ENCODE results near the gene ZNF329.

The ZNF329 gene

DNA sequence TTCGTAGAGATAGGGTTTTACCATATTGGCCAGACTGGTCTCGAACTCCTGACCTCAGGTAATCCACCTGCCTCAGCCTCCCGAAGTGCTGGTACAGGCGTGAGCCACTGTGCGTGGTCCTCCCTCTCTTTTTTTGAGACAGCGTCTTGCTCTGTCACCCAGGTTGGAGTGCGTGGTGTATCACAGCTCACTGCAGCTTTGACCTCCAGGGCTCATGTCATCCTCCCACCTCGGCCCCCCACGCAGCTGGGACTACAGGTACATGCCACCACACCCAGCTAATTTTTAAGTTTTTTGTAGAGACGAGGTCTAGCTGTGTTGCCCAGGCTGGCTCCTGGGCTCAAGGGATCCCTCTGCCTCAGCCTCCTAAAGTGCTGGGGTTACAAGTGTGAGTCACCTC lies 70.8 kb downstream of the ZNF329 start:
- peaks cover 12% of the 10 kb centered on the region for H3K36me3 ChIP-seq
- no peak for DNase-seq
- no peak overlapping the region for H3K4me3 ChIP-seq (ENCODE audit: low read depth, low read length)
- H3K27ac ChIP-seq = no peak overlapping the region
- no peaks in the 10 kb centered on the region for H3K27me3 ChIP-seq (ENCODE audit: insufficient read depth, low read depth, severe bottlenecking)
- H3K9me3 ChIP-seq (ENCODE audit: severe bottlenecking) = no peaks in the 10 kb centered on the region
- TF ChIP-seq CTCF (IDR thresholded peaks at IDR 0.05; ENCODE audit: low read depth, low read length) = no peak
